BLaER1 treated with 17β-estradiol and CSF1 and Interleukin-3, amounts not matched to agents 10 nM and 100 nM (cell line): Measurements from ENCODE around the gene THAP7.
A peak's percentile ranks its signal among the peaks of the same experiment; 100 is the strongest.

Experiments used
- H3K27ac ChIP-seq, 11 experiments: shearing (Covaris generic); formaldehyde crosslinking; 2 replicates each; pipeline ENCODE4 v1.8.1; 2022
- H3K27me3 ChIP-seq, 11 experiments: shearing (Covaris generic); formaldehyde crosslinking; 2 replicates each; pipeline ENCODE4 v1.8.1; 2022
- H3K36me3 ChIP-seq, 11 experiments: shearing (Covaris generic); formaldehyde crosslinking; 2 replicates each; pipeline ENCODE4 v1.8.1; 2022
- H3K4me1 ChIP-seq, 10 experiments: shearing (Covaris generic); formaldehyde crosslinking; 2 replicates each; pipeline ENCODE4 v1.8.1; 2022
- H3K4me2 ChIP-seq, 11 experiments: shearing (Covaris generic); formaldehyde crosslinking; 2 replicates each; pipeline ENCODE4 v1.8.1; 2022
- H3K4me3 ChIP-seq, 10 experiments: shearing (Covaris generic); formaldehyde crosslinking; 2 replicates each; pipeline ENCODE4 v1.8.1; 2022
- H3K9ac ChIP-seq, 11 experiments: shearing (Covaris generic); formaldehyde crosslinking; 2 replicates each; pipeline ENCODE4 v1.8.1; 2022
- H3K9me3 ChIP-seq, 11 experiments: shearing (Covaris generic); formaldehyde crosslinking; replicated peaks in 1 of 11; 2 replicates each; pipeline ENCODE4 v1.8.1; 2022
- H4K20me1 ChIP-seq, 11 experiments: shearing (Covaris generic); formaldehyde crosslinking; 2 replicates each; pipeline ENCODE4 v1.8.1; 2022
- Cebpa-rat ChIP-seq, 11 experiments: shearing (Covaris generic); IDR thresholded peaks; 2 replicates each; pipeline ENCODE4 v1.8.1; 2022

Gene THAP7

GRCh38 chr22:20985720-20986119, 16.2 kb downstream of the THAP7 start:
- no peak for TF ChIP-seq Cebpa-rat (IDR thresholded peaks at IDR 0.05)
- Histone ChIP-seq H3K9me3 (no peaks in the 10 kb centered on the region), H3K36me3 (peaks cover 33 to 65% (median 46%) of the 10 kb centered on the region in 11 experiments)

GRCh38 chr22:20983081-20983771, 18.7 kb downstream of the THAP7 start:
- no peak for TF ChIP-seq Cebpa-rat (IDR thresholded peaks at IDR 0.05)
- Histone ChIP-seq H3K4me1 (peaks cover 24 to 27% (median 26%) of the 10 kb centered on the region in 10 experiments), H3K36me3 (peaks cover 27 to 47% (median 40%) of the 10 kb centered on the region in 11 experiments), H3K27ac (peak overlapping the region in 8 of 11 experiments; percentile 87 to 98 (median 92); a peak in 8 of 22 replicates), H3K27me3 (no peaks in the 10 kb centered on the region), H3K9me3 (peaks cover 8 to 10% (median 9%) of the 10 kb centered on the region in 11 experiments; a peak in 20 of 22 replicates), H3K4me2 (peak overlapping the region; percentile 88 to 97 (median 94)), H3K9ac (peak overlapping the region; percentile 83 to 94 (median 91)), H3K4me3 (peak overlapping the region; percentile 72 to 92 (median 82)), H4K20me1 (peaks cover 0 to 18% (median 2%) of the 10 kb centered on the region in 11 experiments; a peak in 8 of 22 replicates)

More at GRCh38 chr22:20985720-20986119, 16.2 kb downstream of the THAP7 start:
- Histone ChIP-seq H3K4me1 (peaks cover 35 to 46% (median 42%) of the 10 kb centered on the region in 10 experiments), H3K4me3 (no peak overlapping the region), H3K27me3 (no peaks in the 10 kb centered on the region), H3K9ac (peak overlapping the region in 1 of 11 experiments; percentile 25; a peak in 1 of 22 replicates), H3K27ac (no peak overlapping the region), H4K20me1 (peaks cover 0 to 41% (median 13%) of the 10 kb centered on the region in 11 experiments; a peak in 11 of 22 replicates), H3K4me2 (no peak overlapping the region)

- peak overlapping the region; percentile 83 to 94 (median 91) for H3K9ac ChIP-seq
- no peak for TF ChIP-seq Cebpa-rat (IDR thresholded peaks at IDR 0.05)
- no peaks in the 10 kb centered on the region for H3K27me3 ChIP-seq
- peaks cover 20 to 40% (median 33%) of the 10 kb centered on the region in 11 experiments for H3K36me3 ChIP-seq
- peak overlapping the region; percentile 58 to 98 (median 90) for H3K27ac ChIP-seq
- peak overlapping the region; percentile 88 to 97 (median 94) for H3K4me2 ChIP-seq
- H3K9me3 ChIP-seq, result peaks cover 8 to 10% (median 9%) of the 10 kb centered on the region in 11 experiments; a peak in 20 of 22 replicates
- H3K4me3 ChIP-seq, result peak overlapping the region; percentile 72 to 92 (median 82)
- peaks cover 24 to 27% (median 26%) of the 10 kb centered on the region in 10 experiments for H3K4me1 ChIP-seq
- peaks cover 0 to 11% (median 0%) of the 10 kb centered on the region in 11 experiments; a peak in 5 of 22 replicates for H4K20me1 ChIP-seq
Observed at GRCh38 chr22:20982563-20982882, 19.4 kb downstream of the THAP7 start.

GRCh38 chr22:20981787-20982562, 19.9 kb downstream of the THAP7 start, which contains the start of gene LZTR1:
Gene LZTR1, plus strand, starts transcription at chr22:20982297. Its CDS starts 75 bp downstream, at chr22:20982372.
- Histone ChIP-seq H3K27ac (peak within 1 kb of the TSS; percentile 58 to 98 (median 90)), H3K4me1 (peaks cover 24 to 27% (median 26%) of the 10 kb centered on the region in 10 experiments), H4K20me1 (peaks cover 0 to 9% (median 0%) of the 10 kb centered on the region in 11 experiments; a peak in 5 of 22 replicates), H3K4me3 (peak within 1 kb of the TSS; percentile 72 to 92 (median 82)), H3K9me3 (peaks cover 8 to 10% (median 9%) of the 10 kb centered on the region in 11 experiments; a peak in 20 of 22 replicates), H3K36me3 (peaks cover 15 to 34% (median 28%) of the 10 kb centered on the region in 11 experiments), H3K27me3 (no peaks in the 10 kb centered on the region), H3K9ac (peak within 1 kb of the TSS; percentile 83 to 94 (median 91)), H3K4me2 (peak within 1 kb of the TSS; percentile 88 to 97 (median 94))
- TF ChIP-seq Cebpa-rat (IDR thresholded peaks at IDR 0.05), result no peak

GRCh38 chr22:20980938-20981722, 20.8 kb downstream of the THAP7 start:
- peak overlapping the region; percentile 88 to 97 (median 94) for H3K4me2 ChIP-seq
- peaks cover 0 to 9% (median 0%) of the 10 kb centered on the region in 11 experiments; a peak in 5 of 22 replicates for H4K20me1 ChIP-seq
- peak overlapping the region; percentile 72 to 92 (median 82) for H3K4me3 ChIP-seq
- H3K9me3 ChIP-seq, result peaks cover 8 to 10% (median 9%) of the 10 kb centered on the region in 11 experiments; a peak in 20 of 22 replicates
- no peak for TF ChIP-seq Cebpa-rat (IDR thresholded peaks at IDR 0.05)
- peaks cover 24 to 27% (median 26%) of the 10 kb centered on the region in 10 experiments for H3K4me1 ChIP-seq
- H3K27me3 ChIP-seq, result no peaks in the 10 kb centered on the region
- peak overlapping the region; percentile 83 to 94 (median 91) for H3K9ac ChIP-seq
- peak overlapping the region; percentile 58 to 98 (median 90) for H3K27ac ChIP-seq
- H3K36me3 ChIP-seq, result peaks cover 9 to 27% (median 22%) of the 10 kb centered on the region in 11 experiments

GRCh38 chr22:20980523-20980922, 21.4 kb downstream of the THAP7 start:
- Histone ChIP-seq H3K4me1 (peaks cover 24 to 27% (median 26%) of the 10 kb centered on the region in 10 experiments), H3K9me3 (peaks cover 8 to 10% (median 9%) of the 10 kb centered on the region in 11 experiments; a peak in 20 of 22 replicates), H3K36me3 (peaks cover 3 to 21% (median 16%) of the 10 kb centered on the region in 11 experiments; a peak in 21 of 22 replicates), H3K4me2 (peak overlapping the region in 7 of 11 experiments; percentile 88 to 97 (median 94); a peak in 10 of 22 replicates), H4K20me1 (peaks cover 0 to 4% (median 0%) of the 10 kb centered on the region in 11 experiments; a peak in 3 of 22 replicates), H3K27me3 (no peaks in the 10 kb centered on the region), H3K9ac (peak overlapping the region in 4 of 11 experiments; percentile 86 to 94 (median 92); a peak in 4 of 22 replicates), H3K27ac (peak overlapping the region in 1 of 11 experiments; percentile 98; a peak in 1 of 22 replicates), H3K4me3 (no peak overlapping the region)
- TF ChIP-seq Cebpa-rat (IDR thresholded peaks at IDR 0.05), result no peak

GRCh38 chr22:20979940-20980453, 21.9 kb downstream of the THAP7 start:
- no peak overlapping the region for H3K4me3 ChIP-seq
- no peak overlapping the region for H3K9ac ChIP-seq
- no peaks in the 10 kb centered on the region for H3K27me3 ChIP-seq
- peaks cover 8 to 10% (median 9%) of the 10 kb centered on the region in 11 experiments; a peak in 20 of 22 replicates for H3K9me3 ChIP-seq
- H4K20me1 ChIP-seq, result no peaks in the 10 kb centered on the region; a peak in 1 of 22 replicates
- no peak overlapping the region for H3K27ac ChIP-seq
- H3K4me1 ChIP-seq, result peaks cover 24 to 27% (median 26%) of the 10 kb centered on the region in 10 experiments
- no peak for TF ChIP-seq Cebpa-rat (IDR thresholded peaks at IDR 0.05)
- no peak overlapping the region for H3K4me2 ChIP-seq
- peaks cover 0 to 16% (median 12%) of the 10 kb centered on the region in 11 experiments; a peak in 10 of 22 replicates for H3K36me3 ChIP-seq
